ENCODE data around the gene GSC. TPM values are rescaled to one million over a fixed set of nuclear protein-coding genes. Genes with fewer than 3 reads are reported as not detected.

The GSC gene
- total and polyA plus RNA-seq, 2 donors (not counting 1 experiment from before 2014, with no cell fraction given) = not detected

DNA sequence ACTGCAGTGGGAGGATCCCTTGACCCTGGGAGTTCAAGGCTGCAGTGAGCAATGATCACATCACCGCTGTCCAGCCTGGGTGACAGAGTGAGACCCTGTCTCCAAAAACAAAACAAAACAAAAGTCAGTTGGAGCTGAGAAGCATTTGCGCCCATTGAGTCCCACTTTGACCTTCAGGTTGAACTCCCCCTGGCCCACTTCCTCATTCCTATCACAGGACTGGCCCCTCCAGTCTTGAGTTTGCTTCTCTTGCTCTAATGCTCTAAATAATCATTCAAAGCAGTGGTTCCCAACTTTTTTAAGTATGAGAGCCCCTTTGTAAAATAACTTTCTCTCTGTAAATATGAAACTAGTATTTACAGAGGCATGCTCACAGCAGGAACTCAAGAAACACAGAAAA lies 28.0 kb upstream of the GSC start:
- Histone ChIP-seq H3K9me3 (ENCODE audit: control extremely low read depth in 1 of 3, control insufficient read depth in 2 of 3, insufficient read depth in 1 of 3, low read length in 2 of 3) (no peaks in the 10 kb centered on the region), H3K9ac (ENCODE audit: low read length) (no peak overlapping the region), H3K36me3 (replicated peaks in 1 of 2; ENCODE audit: control extremely low read depth in 1 of 2, control insufficient read depth in 1 of 2, extremely low read depth in 1 of 2, insufficient read depth in 2 of 2, low read length in 1 of 2) (no peaks in the 10 kb centered on the region), H3K4me2 (replicated peaks; ENCODE audit: low read depth, low read length, poor library complexity, severe bottlenecking) (no peak overlapping the region), H3K4me1 (ENCODE audit: control insufficient read depth in 2 of 2, insufficient read depth in 2 of 2, low read length in 2 of 2) (no peaks in the 10 kb centered on the region), H3K79me2 (ENCODE audit: control insufficient read depth, insufficient read depth, low read length) (no peaks in the 10 kb centered on the region), H2AFZ (ENCODE audit: insufficient read depth, low read depth, low read length, poor library complexity, severe bottlenecking) (no peak overlapping the region), H3K4me3 (ENCODE audit: control extremely low read depth in 1 of 5, extremely low read depth in 1 of 5, insufficient read depth in 1 of 5, low read depth in 2 of 5, low read length in 4 of 5) (no peak overlapping the region), H3K27me3 (replicated peaks in 1 of 4; ENCODE audit: control extremely low read depth in 1 of 4, control insufficient read depth in 3 of 4, insufficient read depth in 4 of 4, low read length in 3 of 4) (peaks cover 0 to 5% (median 1%) of the 10 kb centered on the region in 4 experiments), H3K27ac (ENCODE audit: low read length in 2 of 2) (no peak overlapping the region), H4K20me1 (ENCODE audit: control insufficient read depth, insufficient read depth, low read length, poor library complexity, severe bottlenecking) (no peaks in the 10 kb centered on the region)
- 93% methylated on average over 2 of the region's 2 CpGs for WGBS (ENCODE audit: insufficient coverage)
- no peak for ATAC-seq (ENCODE audit: low read depth)
- H3K9me3 Mint-ChIP-seq (ENCODE audit: insufficient read depth) = no peaks in the 10 kb centered on the region
- DNase-seq = no peak
- peaks cover 15% of the 10 kb centered on the region for H3K27me3 Mint-ChIP-seq
- POLR2A ChIA-PET = no interaction called here
- no peak for TF ChIP-seq EZH2 (IDR thresholded peaks at IDR 0.05; ENCODE audit: borderline replicate concordance, insufficient read depth, low read depth, low read length, poor library complexity, severe bottlenecking)
- TF ChIP-seq, protein P1, sequence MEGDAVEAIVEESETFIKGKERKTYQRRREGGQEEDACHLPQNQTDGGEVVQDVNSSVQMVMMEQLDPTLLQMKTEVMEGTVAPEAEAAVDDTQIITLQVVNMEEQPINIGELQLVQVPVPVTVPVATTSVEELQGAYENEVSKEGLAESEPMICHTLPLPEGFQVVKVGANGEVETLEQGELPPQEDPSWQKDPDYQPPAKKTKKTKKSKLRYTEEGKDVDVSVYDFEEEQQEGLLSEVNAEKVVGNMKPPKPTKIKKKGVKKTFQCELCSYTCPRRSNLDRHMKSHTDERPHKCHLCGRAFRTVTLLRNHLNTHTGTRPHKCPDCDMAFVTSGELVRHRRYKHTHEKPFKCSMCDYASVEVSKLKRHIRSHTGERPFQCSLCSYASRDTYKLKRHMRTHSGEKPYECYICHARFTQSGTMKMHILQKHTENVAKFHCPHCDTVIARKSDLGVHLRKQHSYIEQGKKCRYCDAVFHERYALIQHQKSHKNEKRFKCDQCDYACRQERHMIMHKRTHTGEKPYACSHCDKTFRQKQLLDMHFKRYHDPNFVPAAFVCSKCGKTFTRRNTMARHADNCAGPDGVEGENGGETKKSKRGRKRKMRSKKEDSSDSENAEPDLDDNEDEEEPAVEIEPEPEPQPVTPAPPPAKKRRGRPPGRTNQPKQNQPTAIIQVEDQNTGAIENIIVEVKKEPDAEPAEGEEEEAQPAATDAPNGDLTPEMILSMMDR (IDR thresholded peaks at IDR 0.05) = no peak
- H3K27ac Mint-ChIP-seq = no peak overlapping the region
- intact Hi-C loops (cut with micrococcal nuclease) = no loop called here
- H3K4me3 Mint-ChIP-seq = no peak overlapping the region
- CTCF ChIA-PET = no interaction called here
- H3K4me1 Mint-ChIP-seq = no peaks in the 10 kb centered on the region

DNA sequence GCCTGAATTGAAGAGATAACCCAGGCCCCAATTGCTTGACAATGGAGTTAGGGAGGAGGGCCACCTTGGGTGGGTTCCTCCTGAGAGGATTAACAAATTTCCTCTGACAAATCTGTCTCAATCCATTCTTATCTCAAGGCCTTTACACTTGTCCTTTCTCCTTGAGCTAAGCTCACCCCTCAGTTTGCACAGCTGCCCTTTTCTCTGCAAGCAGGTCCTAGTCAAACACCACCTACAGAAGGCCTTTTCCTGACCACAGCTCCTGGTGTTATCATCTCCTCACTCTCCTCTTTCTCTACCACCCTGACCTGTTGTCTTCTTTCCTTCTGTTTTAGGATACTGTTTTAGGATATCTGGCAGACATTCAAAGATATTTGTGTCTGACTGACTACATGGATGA lies 26.4 kb upstream of the GSC start:
- Histone ChIP-seq H3K4me2 (replicated peaks; ENCODE audit: low read depth, low read length, poor library complexity, severe bottlenecking) (no peak overlapping the region), H2AFZ (ENCODE audit: insufficient read depth, low read depth, low read length, poor library complexity, severe bottlenecking) (no peak overlapping the region), H3K79me2 (ENCODE audit: control insufficient read depth, insufficient read depth, low read length) (no peaks in the 10 kb centered on the region), H3K4me3 (ENCODE audit: control extremely low read depth in 1 of 5, extremely low read depth in 1 of 5, insufficient read depth in 1 of 5, low read depth in 2 of 5, low read length in 4 of 5) (no peak overlapping the region), H3K9ac (ENCODE audit: low read length) (no peak overlapping the region), H3K27me3 (replicated peaks in 1 of 4; ENCODE audit: control extremely low read depth in 1 of 4, control insufficient read depth in 3 of 4, insufficient read depth in 4 of 4, low read length in 3 of 4) (peaks cover 0 to 5% (median 1%) of the 10 kb centered on the region in 4 experiments), H4K20me1 (ENCODE audit: control insufficient read depth, insufficient read depth, low read length, poor library complexity, severe bottlenecking) (no peaks in the 10 kb centered on the region), H3K4me1 (ENCODE audit: control insufficient read depth in 2 of 2, insufficient read depth in 2 of 2, low read length in 2 of 2) (no peaks in the 10 kb centered on the region), H3K36me3 (replicated peaks in 1 of 2; ENCODE audit: control extremely low read depth in 1 of 2, control insufficient read depth in 1 of 2, extremely low read depth in 1 of 2, insufficient read depth in 2 of 2, low read length in 1 of 2) (no peaks in the 10 kb centered on the region), H3K27ac (ENCODE audit: low read length in 2 of 2) (no peak overlapping the region), H3K9me3 (ENCODE audit: control extremely low read depth in 1 of 3, control insufficient read depth in 2 of 3, insufficient read depth in 1 of 3, low read length in 2 of 3) (peaks cover 0 to 3% (median 0%) of the 10 kb centered on the region in 3 donors)
- DNase-seq (no peak), ATAC-seq (ENCODE audit: low read depth) (no peak)
- Mint-ChIP-seq H3K9me3 (ENCODE audit: insufficient read depth) (no peaks in the 10 kb centered on the region), H3K27me3 (peaks cover 15% of the 10 kb centered on the region), H3K4me1 (no peaks in the 10 kb centered on the region), H3K4me3 (no peak overlapping the region), H3K27ac (no peak overlapping the region)
- ChIA-PET CTCF (no interaction called here), POLR2A (no interaction called here)
- TF ChIP-seq EZH2 (IDR thresholded peaks at IDR 0.05; ENCODE audit: borderline replicate concordance, insufficient read depth, low read depth, low read length, poor library complexity, severe bottlenecking) = no peak
- TF ChIP-seq, protein P1 (IDR thresholded peaks at IDR 0.05) = no peak
- intact Hi-C loops (cut with micrococcal nuclease) = no loop called here

Data from B cell (primary cell).